GM12878 (cell line): ENCODE results near the gene IL1R2. TPM values are rescaled to one million over a fixed set of nuclear protein-coding genes. Genes with fewer than 3 reads are reported as not detected.

Experiments
- ATAC-seq: fragments of 200-7000 bp; cut with Tn5 transposase; 3 replicates; pipeline ENCODE4 v1.9.1; 2020; ENCODE audit warnings: mild to moderate bottlenecking, moderate library complexity
- BruUV-seq: library from RNA; stranded (reverse); fragments of 400-500 nt; replicated peaks from 2 replicates; lab custom pipeline; 2021; lab: Mats Ljungman, UMichigan
- CTCF ChIA-PET: fragments of 300-600 bp; sonication (Branson Sonifier 250); formaldehyde crosslinking; extraction: SDS; loops from one replicate; lab custom pipeline; 2021; ENCODE audit warnings: inconsistent platforms; lab: Yijun Ruan, JAX
- POLR2A ChIA-PET: fragments of 350-600 bp; formaldehyde crosslinking; extraction: SDS; loops from one replicate; lab custom pipeline; 2021; ENCODE audit warnings: inconsistent platforms; lab: Charles Lee
- RAD21 ChIA-PET: fragments of 300-600 bp; sonication (Branson Sonifier 250); formaldehyde crosslinking; loops from one replicate; lab custom pipeline; 2023; ENCODE audit warnings: antibody characterized with exemption; ENCODE audit not compliant: unreplicated experiment; lab: Charles Lee
- SMC1A ChIA-PET: fragments of 300-600 bp; sonication (Branson Sonifier 250); formaldehyde crosslinking; loops from one replicate; lab custom pipeline; 2023; ENCODE audit not compliant: unreplicated experiment, uncharacterized antibody; lab: Charles Lee
- DNase-seq: peaks from one replicate; pipeline ENCODE4 v3.0.0-alpha.2; 2011; ENCODE audit warnings: low read depth, low spot score
- FAIRE-seq: peaks from 3 replicates; lab custom pipeline; 2011; peaks lifted over from hg19 to GRCh38; lab: Jason Lieb, UNC
- H2AFZ ChIP-seq: 2 replicates; pipeline ENCODE4 v1.6.0; 2011; ENCODE audit warnings: low read depth, low read length, control low read depth; ENCODE audit not compliant: control insufficient read depth
- H3K27ac ChIP-seq: 2 replicates; pipeline ENCODE4 v1.5.1; 2011; ENCODE audit warnings: control low read depth; ENCODE audit not compliant: control insufficient read depth, insufficient read depth
- H3K27me3 ChIP-seq, 2 experiments: replicated peaks in 1 of 2; 2 replicates each; pipeline versions ENCODE4 v1.6.0 to v1.6.1; 2011; ENCODE audit warnings: low read length in 1 of 2; ENCODE audit not compliant: control insufficient read depth in 2 of 2, insufficient read depth in 2 of 2
- H3K36me3 ChIP-seq, 2 experiments: 2 replicates each; pipeline ENCODE4 v1.5.1; 2011; ENCODE audit warnings: low read length in 1 of 2; ENCODE audit not compliant: control insufficient read depth in 2 of 2, insufficient read depth in 2 of 2
- H3K4me1 ChIP-seq: 2 replicates; pipeline ENCODE4 v1.6.1; 2011; ENCODE audit warnings: mild to moderate bottlenecking, low read length, moderate library complexity, mixed read lengths; ENCODE audit not compliant: control insufficient read depth, insufficient read depth
- H3K4me2 ChIP-seq: 2 replicates; pipeline ENCODE4 v1.6.0; 2011; ENCODE audit warnings: control low read depth; ENCODE audit not compliant: control insufficient read depth, insufficient read depth
- H3K4me3 ChIP-seq: fragments of 200-600 bp; sonication (generic); 2 replicates; pipeline ENCODE4 v1.5.1; 2016
- H3K79me2 ChIP-seq: 2 replicates; pipeline ENCODE4 v1.6.0; 2011; ENCODE audit warnings: low read length; ENCODE audit not compliant: control insufficient read depth, insufficient read depth
- H3K9ac ChIP-seq: 2 replicates; pipeline ENCODE4 v1.8.0; 2011; ENCODE audit warnings: low read length, control low read depth, mixed read lengths; ENCODE audit not compliant: control insufficient read depth, insufficient read depth
- H3K9me3 ChIP-seq: replicated peaks from 3 replicates; pipeline ENCODE4 v1.5.1; 2011; ENCODE audit warnings: mild to moderate bottlenecking, low read length; ENCODE audit not compliant: control insufficient read depth, insufficient read depth
- H4K20me1 ChIP-seq: 2 replicates; pipeline ENCODE4 v1.6.0; 2011; ENCODE audit not compliant: control insufficient read depth, insufficient read depth
- CBFB ChIP-seq: IDR thresholded peaks from 2 replicates; pipeline ENCODE4 v1.6.1; 2016; ENCODE audit warnings: antibody characterized with exemption, low read depth
- CHD4 ChIP-seq: fragments of 200-600 bp; sonication (generic); IDR thresholded peaks from 2 replicates; pipeline ENCODE4 v1.6.1; 2016; ENCODE audit warnings: mild to moderate bottlenecking
- EP300 ChIP-seq, 2 experiments: fragments of 150-350 bp in 1 of 2; IDR thresholded peaks; 2 replicates each; pipeline ENCODE4 v1.6.1; 2011 to 2012; ENCODE audit warnings: low read depth in 2 of 2, low read length in 2 of 2, borderline replicate concordance in 1 of 2, improper control_type of control experiment in 1 of 2, inconsistent platforms in 1 of 2; ENCODE audit not compliant: control insufficient read depth in 1 of 2
- IKZF2 ChIP-seq, 2 experiments: fragments of 450-650 bp; IDR thresholded peaks; 2 replicates each; pipeline ENCODE4 v1.6.1; 2017; ENCODE audit warnings: mild to moderate bottlenecking in 2 of 2, moderate library complexity in 2 of 2
- MXI1 ChIP-seq: fragments of 150-350 bp; IDR thresholded peaks from 2 replicates; pipeline ENCODE4 v1.6.1; 2011; ENCODE audit warnings: low read depth, mild to moderate bottlenecking, inconsistent platforms, low read length, improper control_type of control experiment
- NFIC ChIP-seq: IDR thresholded peaks from 2 replicates; pipeline ENCODE4 v1.6.1; 2012; ENCODE audit warnings: low read depth, mild to moderate bottlenecking, inconsistent platforms, low read length, moderate library complexity
- NR2C1 ChIP-seq: fragments of 450-650 bp; IDR thresholded peaks from 2 replicates; pipeline ENCODE4 v1.6.1; 2017; ENCODE audit warnings: antibody characterized with exemption, mild to moderate bottlenecking, moderate library complexity
- RELA ChIP-seq: fragments of 450-650 bp; IDR thresholded peaks from 2 replicates; pipeline ENCODE4 v1.8.0; 2014; ENCODE audit warnings: borderline replicate concordance; ENCODE audit not compliant: partially characterized antibody
- SMC3 ChIP-seq: IDR thresholded peaks from 2 replicates; pipeline ENCODE4 v1.6.1; 2011; ENCODE audit warnings: low read length, improper control_type of control experiment, borderline replicate concordance
- TCF12 ChIP-seq: IDR thresholded peaks from 2 replicates; pipeline ENCODE4 v1.6.1; 2011; ENCODE audit warnings: low read depth, mild to moderate bottlenecking, low read length
- YBX1 ChIP-seq: fragments of 450-650 bp; IDR thresholded peaks from 2 replicates; pipeline ENCODE4 v1.6.1; 2016; ENCODE audit warnings: antibody characterized with exemption
- ZNF217 ChIP-seq: fragments of 450-650 bp; IDR thresholded peaks from 2 replicates; pipeline ENCODE4 v1.6.1; 2017; ENCODE audit warnings: antibody characterized with exemption, mild to moderate bottlenecking
- ZZZ3 ChIP-seq: IDR thresholded peaks from 2 replicates; pipeline ENCODE4 v1.6.1; 2011; ENCODE audit warnings: low read depth; ENCODE audit not compliant: control insufficient read depth, insufficient read length
- WGBS: methylation state at CpG from one replicate; pipeline ENCODE4 v1.1.6; 2016; ENCODE audit warnings: low lambda C conversion rate; ENCODE audit not compliant: insufficient replicate concordance, insufficient coverage; ENCODE audit errors: missing lambda C conversion rate; 5-methylcytosine and 5-hydroxymethylcytosine counted together
- in situ Hi-C: fragments of 300-500 bp; cut with MboI; formaldehyde crosslinking; loops from 9 replicates; pipeline ENCODE4 v1.14.3; 2018; ENCODE audit warnings: mixed read lengths
- intact Hi-C: fragments of 100-400 bp; cut with micrococcal nuclease; formaldehyde crosslinking; loops from one replicate; pipeline ENCODE4 v1.14.2; 2022; ENCODE audit not compliant: unreplicated experiment
- polyA plus RNA-seq, 11 experiments: library from polyadenylated mRNA; depleted of rRNA in 4 of 11; unstranded in 6 of 11; stranded (reverse) in 5 of 11; fragments of >200 nt; fragmentation: Nextera tagmentation in 4 of 11; fragmentation: Illumina TruSeq in 1 of 11; extraction: Ambion mirVana in 4 of 11; extraction: Trizol in 1 of 11; gene quantifications; 1 replicate in 1 of 11; 2 replicates in 10 of 11; pipeline versions ENCODE4 v1.2.1 to v1.2.3, GENCODE V29; 2011 to 2016; ENCODE audit warnings: inconsistent platforms in 2 of 11, missing spikeins in 2 of 11, low read depth in 1 of 11
- total RNA-seq, 4 experiments: library from RNA; depleted of rRNA in 3 of 4; stranded (reverse); fragments of >200 nt in 3 of 4; fragmentation: Illumina TruSeq in 1 of 4; extraction: Trizol in 1 of 4; gene quantifications; 2 replicates each; pipeline versions ENCODE4 v1.2.1 to v1.2.3, GENCODE V29; 2013 to 2021

The IL1R2 gene
- total and polyA plus RNA-seq, 10 of the 15 experiments (the other 5 are each of a cell fraction or from before 2014, with no cell fraction given), result 0.44 to 6.4 (median 0.62) TPM

- peaks cover 3% of the 10 kb centered on the region; the same call in 2 of the 3 replicates for H3K9me3 ChIP-seq
- in situ Hi-C loops (no loop called here), intact Hi-C loops (no loop called here)
- no peaks in the 10 kb centered on the region for H3K79me2 ChIP-seq
- WGBS, result 30% methylated on average over 3 of the region's 3 CpGs
- no peak overlapping the region for H3K9ac ChIP-seq
- no peaks in the 10 kb centered on the region for H4K20me1 ChIP-seq
- ATAC-seq (no peak), FAIRE-seq (no peak)
- SMC1A ChIA-PET, result interaction anchor here (1.0 to 4.8 kb wide), 12 partner anchors 8 to 178 kb away, joined by 3 to 29 read pairs (median 6); no protein-coding TSS in a partner anchor
- no peak overlapping the region for H3K4me2 ChIP-seq
- RAD21 ChIA-PET, result interaction anchor here (0.9 to 4.9 kb wide), 7 partner anchors 20 to 178 kb away, joined by 3 to 29 read pairs (median 4); no protein-coding TSS in a partner anchor
- TF ChIP-seq MXI1 (no peak), EP300 (IDR thresholded peaks at IDR 0.05; ENCODE audit: borderline replicate concordance in 1 of 2, control insufficient read depth in 1 of 2, low read depth in 2 of 2, low read length in 2 of 2) (no peak), IKZF2 (IDR thresholded peaks at IDR 0.05) (no peak), NFIC (no peak), RELA (no peak), SMC3 (no peak), CHD4 (no peak), ZZZ3 (no peak), CBFB (no peak), ZNF217 (no peak), NR2C1 (no peak), YBX1 (no peak), TCF12 (no peak)
- TF ChIP-seq, all 136 proteins: peak for 0
- BruUV-seq, result no TSS peak
- Histone ChIP-seq H3K4me1 (no peaks in the 10 kb centered on the region; the same call in 1 of the 2 replicates), H3K27ac (no peak overlapping the region), H3K36me3 (no peaks in the 10 kb centered on the region), H3K4me3 (no peak overlapping the region), H3K27me3 (no peaks in the 10 kb centered on the region; a peak in 1 of 4 replicates), H2AFZ (no peak overlapping the region)
- ChIA-PET CTCF (interaction anchor here (1.0 to 2.3 kb wide), 5 partner anchors 16 to 178 kb away, joined by 3 to 8 read pairs (median 6); no protein-coding TSS in a partner anchor), POLR2A (interaction anchor here (0.5 to 1.3 kb wide), 4 partner anchors 16 to 293 kb away, joined by 4 read pairs; partner anchors contain the start of gene IL18R1)
- DNase-seq, result no peak
Measured at GRCh38 chr2:102062802-102063201, 71.0 kb downstream of the IL1R2 start.
